DMS79 treated with DMSO at 0.1 percent for 48 hours (cell line): ENCODE measurements around the gene CSE1L.
A peak's percentile ranks its signal among the peaks of the same experiment; 100 is the strongest.
"Not testable (repeated sequence)": the region's sequence is repeated elsewhere in the genome, so short reads cannot be mapped to it uniquely, and the experiment has no call there.

ENCODE experiments used
- DNase-seq: peaks from one replicate; lab custom pipeline; 2025; lab: John Stamatoyannopoulos, UW

Gene CSE1L

GRCh38 chr20:49132995-49133478 is 86.9 kb downstream of the CSE1L start:
- peak; percentile 20 for DNase-seq

- no peak for DNase-seq
Measured at GRCh38 chr20:49133571-49133970, 87.5 kb downstream of the CSE1L start.

DNA sequence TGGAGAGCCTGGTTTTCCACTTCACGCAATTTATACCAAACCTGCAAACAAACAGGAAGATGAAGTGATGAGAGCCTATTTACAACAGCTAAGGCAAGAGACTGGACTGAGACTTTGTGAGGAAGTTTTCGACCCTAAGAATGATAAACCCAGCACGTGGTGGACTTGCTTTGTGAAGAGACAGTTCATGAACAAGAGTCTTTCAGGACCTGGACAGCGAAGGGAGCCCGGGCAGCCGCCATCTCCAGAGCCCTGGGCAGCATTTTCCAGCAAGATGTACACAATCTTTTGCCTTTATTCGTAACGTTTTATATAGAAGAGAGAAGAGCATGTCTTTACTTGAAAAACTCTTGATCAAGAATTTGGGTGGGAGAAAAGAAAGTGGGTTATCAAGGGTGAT is 88.7 kb downstream of the CSE1L start:
- not testable (repeated sequence) for DNase-seq

GRCh38 chr20:49136817-49137571 is 90.9 kb downstream of the CSE1L start:
- no peak for DNase-seq

DNA sequence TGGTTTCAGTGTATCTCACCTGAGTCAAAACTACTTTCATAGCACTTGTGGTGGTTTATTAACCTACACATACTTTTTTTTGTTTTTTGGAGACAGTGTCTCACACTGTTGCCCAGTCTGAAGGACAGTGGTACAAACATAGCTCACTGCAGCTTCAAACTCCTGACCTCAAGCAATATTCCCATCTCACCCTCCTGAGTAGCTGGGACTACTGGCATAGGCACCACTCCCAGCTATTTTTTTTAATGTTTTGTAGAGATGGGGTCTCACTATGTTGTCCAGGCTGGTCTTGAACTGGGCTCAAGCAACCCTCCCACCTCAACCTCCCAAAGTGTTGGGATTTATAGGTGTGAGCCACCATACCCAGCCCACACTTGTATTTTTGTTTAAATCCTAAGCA is 92.3 kb downstream of the CSE1L start:
- no peak for DNase-seq

- no peak for DNase-seq
Measured at GRCh38 chr20:49140411-49140810, 94.3 kb downstream of the CSE1L start.

DNA sequence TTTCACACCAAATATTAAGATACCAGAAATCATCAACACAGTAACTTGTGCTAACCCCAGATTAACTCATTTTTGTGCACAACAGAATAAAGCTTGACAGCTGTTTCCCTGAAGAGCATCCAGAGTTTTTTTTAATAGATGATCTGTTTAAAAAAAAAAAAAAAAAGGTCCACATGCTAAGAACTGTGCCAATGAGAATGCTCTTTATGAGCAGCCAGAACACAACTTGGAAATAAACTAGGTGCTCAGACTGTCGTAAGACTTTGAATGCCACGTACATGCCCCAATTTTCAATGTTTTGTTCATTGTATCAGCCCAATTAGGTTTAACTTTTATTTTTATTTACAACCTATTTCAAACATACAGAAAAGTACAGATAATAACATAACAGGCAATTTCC is 94.7 kb downstream of the CSE1L start:
- no peak for DNase-seq
